Chondrocyte (in vitro differentiated cells): ENCODE measurements around the gene CRX. TPM values are rescaled to one million over a fixed set of nuclear protein-coding genes. Genes with fewer than 3 reads are reported as not detected.
"Not testable (repeated sequence)": the region's sequence is repeated elsewhere in the genome, so short reads cannot be mapped to it uniquely, and the experiment has no call there.

Experiments used
- DNase-seq: peaks from one replicate; pipeline ENCODE4 v3.0.0; 2021; ENCODE audit warnings: mixed read lengths, low spot score
- H3K27ac Mint-ChIP-seq: one replicate; pipeline ENCODE4 v1.8.0; 2021; ENCODE audit warnings: mild to moderate bottlenecking, moderate library complexity, mixed read lengths; ENCODE audit not compliant: unreplicated experiment
- H3K27me3 Mint-ChIP-seq: 2 replicates; pipeline ENCODE4 v1.8.0; 2021; ENCODE audit warnings: low read depth, mixed read lengths
- H3K36me3 Mint-ChIP-seq: 2 replicates; pipeline ENCODE4 v1.8.0; 2021; ENCODE audit warnings: low read depth, mixed read lengths
- H3K4me1 Mint-ChIP-seq: 2 replicates; pipeline ENCODE4 v1.8.0; 2021; ENCODE audit warnings: low read depth, mild to moderate bottlenecking, mixed read lengths
- H3K4me3 Mint-ChIP-seq: one replicate; pipeline ENCODE4 v1.8.0; 2021; ENCODE audit warnings: mild to moderate bottlenecking, moderate library complexity, mixed read lengths; ENCODE audit not compliant: unreplicated experiment
- H3K9me3 Mint-ChIP-seq: 2 replicates; pipeline ENCODE4 v1.8.0; 2021; ENCODE audit warnings: low read depth, mixed read lengths
- CTCF ChIP-seq: fragments of 200-600 bp; sonication (generic); IDR thresholded peaks from 2 replicates; pipeline ENCODE4 v1.5.0; 2021; ENCODE audit warnings: antibody characterized with exemption, mild to moderate bottlenecking, moderate library complexity
- total RNA-seq: library from RNA; stranded (reverse); gene quantifications from 3 replicates; pipeline ENCODE4 v1.2.1, GENCODE V29; 2021

CRX gene
- total RNA-seq, 1 donor from 2014 or later = not detected

GRCh38 chr19:47798904-47799266 lies 22.9 kb upstream of the CRX start:
- Mint-ChIP-seq H3K27me3 (peaks cover 7% of the 10 kb centered on the region), H3K4me1 (no peaks in the 10 kb centered on the region), H3K36me3 (peaks cover 2% of the 10 kb centered on the region), H3K9me3 (peaks cover 6% of the 10 kb centered on the region), H3K4me3 (no peak overlapping the region), H3K27ac (no peak overlapping the region)
- no peak for DNase-seq
- no peak for TF ChIP-seq CTCF

GRCh38 chr19:47801270-47801669 lies 20.5 kb upstream of the CRX start:
- Mint-ChIP-seq H3K4me1 (no peaks in the 10 kb centered on the region), H3K36me3 (peaks cover 2% of the 10 kb centered on the region), H3K9me3 (peaks cover 6% of the 10 kb centered on the region), H3K27ac (no peak overlapping the region), H3K27me3 (peaks cover 12% of the 10 kb centered on the region), H3K4me3 (no peak overlapping the region)
- no peak for TF ChIP-seq CTCF
- DNase-seq = no peak

GRCh38 chr19:47802521-47803043 lies 19.2 kb upstream of the CRX start:
- H3K27ac Mint-ChIP-seq = no peak overlapping the region
- H3K9me3 Mint-ChIP-seq = peaks cover 6% of the 10 kb centered on the region
- H3K36me3 Mint-ChIP-seq = peaks cover 2% of the 10 kb centered on the region
- no peak for TF ChIP-seq CTCF
- H3K27me3 Mint-ChIP-seq = peaks cover 13% of the 10 kb centered on the region
- DNase-seq = no peak
- no peaks in the 10 kb centered on the region for H3K4me1 Mint-ChIP-seq
- H3K4me3 Mint-ChIP-seq = no peak overlapping the region

DNA sequence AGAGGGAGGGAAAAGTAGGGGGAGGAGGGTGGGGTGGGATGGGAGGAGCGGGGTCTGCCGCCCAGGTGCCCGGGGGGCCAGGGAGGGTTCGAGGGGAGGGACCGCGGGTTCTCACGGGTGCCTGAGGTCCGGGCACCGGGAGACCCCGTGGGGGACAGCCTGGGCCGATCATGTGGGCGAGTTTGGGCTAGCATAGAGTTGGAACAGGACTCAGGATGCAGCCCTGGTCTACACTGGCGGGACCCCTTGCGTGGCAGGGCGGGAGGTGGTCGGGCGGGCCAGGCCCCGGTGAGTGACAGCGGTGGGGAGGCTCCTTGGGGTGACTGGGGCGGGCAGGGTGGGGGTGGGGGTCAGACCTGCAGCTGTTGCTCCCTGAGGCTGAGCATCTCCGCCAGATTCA lies 18.6 kb upstream of the CRX start:
- not testable (repeated sequence) for H3K4me1 Mint-ChIP-seq, H3K4me3 Mint-ChIP-seq, H3K9me3 Mint-ChIP-seq, DNase-seq, H3K27ac Mint-ChIP-seq, H3K36me3 Mint-ChIP-seq
- peaks cover 13% of the 10 kb centered on the region for H3K27me3 Mint-ChIP-seq

DNA sequence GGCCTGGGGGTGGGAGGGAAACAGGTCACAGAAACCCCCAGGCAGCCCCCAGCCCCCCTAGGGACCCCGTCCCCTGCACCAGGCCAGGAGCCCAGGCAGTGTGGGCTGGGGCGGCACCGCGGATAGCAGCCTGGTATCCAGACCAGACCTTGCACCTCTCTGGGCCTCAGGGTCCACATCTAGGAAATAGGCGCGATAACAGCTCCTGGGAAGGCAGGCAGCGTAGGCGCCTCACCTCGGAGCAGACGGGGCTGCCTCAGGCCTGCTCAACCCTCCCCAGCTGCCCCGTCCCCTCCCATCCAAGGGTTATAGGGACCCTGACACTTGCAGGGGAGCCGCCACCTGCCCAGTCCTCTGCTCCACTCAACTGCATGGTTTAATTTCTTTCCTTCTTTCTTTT lies 18.1 kb upstream of the CRX start:
- not testable (repeated sequence) for H3K36me3 Mint-ChIP-seq, H3K27ac Mint-ChIP-seq, H3K4me1 Mint-ChIP-seq, DNase-seq, H3K9me3 Mint-ChIP-seq, H3K4me3 Mint-ChIP-seq
- H3K27me3 Mint-ChIP-seq = peaks cover 13% of the 10 kb centered on the region

DNA sequence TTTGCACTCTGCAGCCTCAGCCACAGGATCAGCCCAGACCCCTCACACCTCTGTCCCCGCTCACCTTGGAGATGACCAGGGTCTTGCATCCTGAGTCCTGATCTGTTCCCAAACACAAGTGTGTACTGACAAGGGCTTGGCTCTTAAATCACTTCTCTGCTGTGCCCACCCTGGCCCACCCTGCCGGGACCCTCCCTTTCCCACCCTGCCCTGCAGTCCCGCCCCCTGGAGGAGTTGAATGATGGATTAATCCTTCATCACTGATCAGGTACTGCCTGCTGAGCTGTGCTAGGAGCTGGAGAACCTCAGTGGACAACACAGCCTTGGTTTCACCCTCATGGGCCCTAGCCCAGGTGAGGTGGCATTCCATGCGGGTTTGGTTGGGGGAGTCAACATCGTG lies 17.3 kb upstream of the CRX start, which contains the start of gene TPRX1:
TPRX1 (minus strand) TSS at position 101 of the 400 bp plus-strand sequence; CDS start at position 89, 12 bp downstream.
- not testable (repeated sequence) for H3K27me3 Mint-ChIP-seq, H3K36me3 Mint-ChIP-seq, H3K27ac Mint-ChIP-seq, DNase-seq, H3K4me3 Mint-ChIP-seq, H3K4me1 Mint-ChIP-seq, H3K9me3 Mint-ChIP-seq

DNA sequence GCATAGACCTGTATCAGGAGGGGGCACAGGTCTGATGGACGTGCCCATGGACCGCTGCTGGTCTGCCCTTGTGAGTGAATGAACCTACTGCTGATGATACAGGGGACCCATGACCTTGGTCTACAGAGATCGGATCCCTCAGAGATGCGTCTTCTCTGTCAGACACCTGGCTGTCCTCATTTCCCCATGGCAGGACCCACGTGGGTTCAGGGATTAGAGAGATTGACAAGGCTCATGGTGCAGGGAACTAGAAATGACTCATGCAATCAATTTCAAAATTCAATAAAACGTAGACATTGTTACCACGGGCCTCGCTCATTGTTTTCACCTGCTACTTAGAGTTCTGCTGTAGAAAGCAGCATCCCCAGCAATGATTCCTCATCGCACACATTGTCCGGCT lies 16.4 kb upstream of the CRX start:
- no peak overlapping the region for H3K4me3 Mint-ChIP-seq
- H3K36me3 Mint-ChIP-seq = peaks cover 2% of the 10 kb centered on the region
- no peak overlapping the region for H3K27ac Mint-ChIP-seq
- no peaks in the 10 kb centered on the region for H3K4me1 Mint-ChIP-seq
- H3K9me3 Mint-ChIP-seq = peaks cover 6% of the 10 kb centered on the region
- H3K27me3 Mint-ChIP-seq = peaks cover 8% of the 10 kb centered on the region
- TF ChIP-seq CTCF = no peak
- DNase-seq = no peak
